ENCODE measurements around the gene PTGER1. TPM values are rescaled to one million over a fixed set of nuclear protein-coding genes. Genes with fewer than 3 reads are reported as not detected.

Gene PTGER1
- total and polyA plus RNA-seq, 12 donors: 1.9 to 31.1 (median 4.5) TPM; not detected in 1

DNA sequence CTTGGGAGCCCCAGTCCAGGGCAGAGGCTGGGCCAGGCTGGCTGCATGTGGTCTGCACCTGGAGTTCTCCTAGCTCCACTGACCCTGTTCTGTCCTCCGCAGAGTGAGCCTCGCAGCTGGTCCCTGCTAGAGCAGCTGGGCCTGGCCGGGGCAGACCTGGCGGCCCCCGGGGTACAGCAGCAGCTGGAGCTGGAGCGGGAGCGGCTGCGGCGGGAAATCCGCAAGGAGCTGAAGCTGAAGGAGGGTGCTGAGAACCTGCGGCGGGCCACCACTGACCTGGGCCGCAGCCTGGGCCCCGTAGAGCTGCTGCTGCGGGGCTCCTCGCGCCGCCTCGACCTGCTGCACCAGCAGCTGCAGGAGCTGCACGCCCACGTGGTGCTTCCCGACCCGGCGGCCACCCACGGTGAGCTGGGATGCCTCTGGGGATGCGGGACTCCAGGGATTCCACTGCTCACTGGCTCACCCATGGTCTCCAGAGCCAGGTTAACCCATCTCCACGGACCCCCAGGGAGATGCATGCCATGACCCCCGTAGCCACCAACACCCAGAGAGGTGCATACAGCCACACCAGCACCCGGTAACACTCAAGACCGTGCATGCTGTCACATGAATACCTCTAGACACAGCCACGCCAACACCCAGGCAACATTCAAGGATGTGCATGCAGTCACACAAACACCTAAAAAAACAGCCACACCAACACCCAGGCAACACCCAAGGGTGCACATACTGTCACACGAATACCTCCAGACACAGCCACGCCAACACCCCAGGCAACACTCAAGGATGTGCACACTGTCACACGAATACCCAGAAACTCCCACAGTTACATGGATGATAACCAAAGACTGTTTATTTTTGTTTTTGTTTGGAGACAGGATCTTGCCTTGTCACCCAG lies 33.9 kb downstream of the PTGER1 start:
- H3K4me3 ChIP-seq: no peak overlapping the region
- peaks cover 0 to 51% of the 10 kb centered on the region in 2 donors for H3K36me3 ChIP-seq (replicated peaks in 1 of 2)
- no peak for DNase-seq
- intact Hi-C loops (cut with DNase I): no loop called here
- no peak overlapping the region for H3K27ac ChIP-seq
- H3K4me1 ChIP-seq (replicated peaks in 1 of 2): peaks cover 11 to 28% of the 10 kb centered on the region in 2 donors
- H3K9me3 ChIP-seq (replicated peaks in 1 of 3): no peaks in the 10 kb centered on the region
- H3K27me3 ChIP-seq: no peaks in the 10 kb centered on the region
- no peak for TF ChIP-seq POLR2A (IDR thresholded peaks at IDR 0.05)
- TF ChIP-seq, protein P1, sequence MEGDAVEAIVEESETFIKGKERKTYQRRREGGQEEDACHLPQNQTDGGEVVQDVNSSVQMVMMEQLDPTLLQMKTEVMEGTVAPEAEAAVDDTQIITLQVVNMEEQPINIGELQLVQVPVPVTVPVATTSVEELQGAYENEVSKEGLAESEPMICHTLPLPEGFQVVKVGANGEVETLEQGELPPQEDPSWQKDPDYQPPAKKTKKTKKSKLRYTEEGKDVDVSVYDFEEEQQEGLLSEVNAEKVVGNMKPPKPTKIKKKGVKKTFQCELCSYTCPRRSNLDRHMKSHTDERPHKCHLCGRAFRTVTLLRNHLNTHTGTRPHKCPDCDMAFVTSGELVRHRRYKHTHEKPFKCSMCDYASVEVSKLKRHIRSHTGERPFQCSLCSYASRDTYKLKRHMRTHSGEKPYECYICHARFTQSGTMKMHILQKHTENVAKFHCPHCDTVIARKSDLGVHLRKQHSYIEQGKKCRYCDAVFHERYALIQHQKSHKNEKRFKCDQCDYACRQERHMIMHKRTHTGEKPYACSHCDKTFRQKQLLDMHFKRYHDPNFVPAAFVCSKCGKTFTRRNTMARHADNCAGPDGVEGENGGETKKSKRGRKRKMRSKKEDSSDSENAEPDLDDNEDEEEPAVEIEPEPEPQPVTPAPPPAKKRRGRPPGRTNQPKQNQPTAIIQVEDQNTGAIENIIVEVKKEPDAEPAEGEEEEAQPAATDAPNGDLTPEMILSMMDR (IDR thresholded peaks at IDR 0.05): no peak
- WGBS, 4 donors: 83 to 94% (median 88%) methylated on average over 9 to 34 of the region's 34 CpGs

DNA sequence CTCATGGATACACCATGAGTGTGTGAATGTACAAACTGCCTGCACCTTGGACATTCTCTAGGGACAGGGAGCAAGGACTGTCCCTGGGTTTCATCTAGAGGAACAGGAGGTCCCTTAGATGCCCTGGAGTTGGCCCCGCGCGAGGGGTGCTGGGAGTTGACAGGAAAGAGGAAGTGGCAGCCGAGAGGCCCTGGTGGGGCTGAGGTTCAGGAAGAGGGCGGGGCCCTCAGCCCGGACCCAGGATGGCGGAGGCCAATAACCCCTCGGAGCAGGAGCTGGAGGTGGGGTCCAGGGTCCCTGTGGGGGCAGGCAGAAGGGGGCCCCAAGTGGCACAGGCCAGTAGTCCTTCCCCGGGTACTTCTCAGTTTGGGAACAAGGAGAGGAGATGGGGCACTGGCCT lies 35.1 kb downstream of the PTGER1 start:
- peak overlapping the region in 2 of 5 donors; percentile 23 to 37 for H3K27ac ChIP-seq
- 49 to 66% (median 57%) methylated on average over 5 to 9 of the region's 9 CpGs for WGBS, 4 donors
- intact Hi-C loops (cut with DNase I): no loop called here
- peak overlapping the region in 1 of 4 donors; percentile 36 for H3K4me3 ChIP-seq
- no peaks in the 10 kb centered on the region for H3K27me3 ChIP-seq
- no peaks in the 10 kb centered on the region for H3K9me3 ChIP-seq (replicated peaks in 1 of 3)
- DNase-seq: peak; percentile 53 to 81 (median 65)
- H3K4me1 ChIP-seq (replicated peaks in 1 of 2): peaks cover 15 to 33% of the 10 kb centered on the region in 2 donors
- TF ChIP-seq, protein P1 (IDR thresholded peaks at IDR 0.05): no peak
- TF ChIP-seq POLR2A (IDR thresholded peaks at IDR 0.05): no peak
- H3K36me3 ChIP-seq (replicated peaks in 1 of 2): peaks cover 0 to 40% of the 10 kb centered on the region in 2 donors

DNA sequence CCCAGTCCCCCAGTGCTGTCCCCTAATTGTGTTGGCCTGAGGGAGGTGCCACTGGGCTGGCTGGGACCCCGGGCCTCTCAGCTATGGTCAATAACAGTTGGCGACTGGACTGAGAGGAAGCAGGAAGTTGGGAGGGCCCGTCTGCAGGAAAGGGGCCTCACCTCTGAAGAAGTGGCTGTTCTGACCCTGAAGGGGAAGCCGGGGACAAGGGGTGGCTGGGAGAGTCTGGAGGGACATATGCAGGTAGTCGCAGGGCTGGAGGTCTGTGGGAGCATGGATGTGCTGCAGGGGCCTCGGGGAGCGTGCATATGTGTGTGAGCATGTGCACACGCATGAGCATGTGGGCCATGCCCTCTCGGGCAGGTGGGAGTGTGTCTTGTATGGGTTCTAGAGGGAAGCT lies 36.1 kb downstream of the PTGER1 start:
- no peak for DNase-seq
- no peaks in the 10 kb centered on the region for H3K27me3 ChIP-seq
- H3K36me3 ChIP-seq (replicated peaks in 1 of 2): peaks cover 0 to 30% of the 10 kb centered on the region in 2 donors
- TF ChIP-seq, protein P1 (IDR thresholded peaks at IDR 0.05): no peak
- TF ChIP-seq POLR2A (IDR thresholded peaks at IDR 0.05): no peak
- H3K4me1 ChIP-seq (replicated peaks in 1 of 2): peaks cover 25 to 43% of the 10 kb centered on the region in 2 donors
- no peaks in the 10 kb centered on the region for H3K9me3 ChIP-seq (replicated peaks in 1 of 3)
- intact Hi-C loops (cut with DNase I): no loop called here
- H3K4me3 ChIP-seq: no peak overlapping the region
- peak overlapping the region in 1 of 5 donors; percentile 22 for H3K27ac ChIP-seq
- 62 to 77% (median 66%) methylated on average over 8 to 9 of the region's 9 CpGs for WGBS, 4 donors

DNA sequence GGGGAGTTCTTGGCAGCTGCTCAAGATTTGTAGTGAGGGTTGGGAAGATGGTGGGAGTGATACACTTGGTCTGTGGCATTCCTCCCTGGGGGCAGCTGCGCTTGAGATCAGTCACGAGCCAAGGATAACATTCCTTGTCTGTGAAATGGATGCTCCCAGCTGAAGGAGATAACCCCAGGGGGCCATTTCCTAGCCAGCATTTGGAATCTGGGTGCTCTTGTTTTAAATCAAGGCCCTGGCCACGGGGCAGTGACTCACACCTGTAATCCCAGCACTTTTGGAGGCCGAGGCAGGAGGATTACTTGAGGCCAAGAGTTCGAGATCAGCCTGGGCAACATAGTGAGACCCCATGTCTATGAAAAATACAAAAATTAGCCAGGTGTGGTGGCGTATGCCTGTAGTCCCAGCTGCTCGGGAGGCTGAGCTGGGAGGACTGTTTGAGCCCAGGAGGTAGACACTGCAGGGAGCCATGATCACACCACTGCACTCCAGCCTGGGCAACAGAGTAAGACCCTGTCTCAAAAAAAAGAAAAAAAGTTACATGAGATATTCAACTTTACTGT lies 37.5 kb downstream of the PTGER1 start:
- intact Hi-C loops (cut with DNase I): no loop called here
- H3K4me3 ChIP-seq: no peak overlapping the region
- TF ChIP-seq, protein P1 (IDR thresholded peaks at IDR 0.05): no peak
- no peak for TF ChIP-seq POLR2A (IDR thresholded peaks at IDR 0.05)
- peaks cover 28 to 48% of the 10 kb centered on the region in 2 donors for H3K4me1 ChIP-seq (replicated peaks in 1 of 2)
- no peak overlapping the region for H3K27ac ChIP-seq
- H3K9me3 ChIP-seq (replicated peaks in 1 of 3): no peaks in the 10 kb centered on the region
- WGBS, 4 donors: 75 to 84% (median 79%) methylated on average over 6 to 7 of the region's 7 CpGs
- peaks cover 0 to 16% of the 10 kb centered on the region in 2 donors for H3K36me3 ChIP-seq (replicated peaks in 1 of 2)
- no peaks in the 10 kb centered on the region for H3K27me3 ChIP-seq
- DNase-seq: no peak

Measured in adrenal gland (tissue), 12 donors.